Right renal cortex interstitium (tissue), 3 donors: Measurements from ENCODE around the gene TMCO4. TPM values are rescaled to one million over a fixed set of nuclear protein-coding genes. Genes with fewer than 3 reads are reported as not detected.

Experiments
- DNase-seq, 3 donors: peaks; one replicate each; pipeline ENCODE4 v3.0.0-alpha.2; 2013; ENCODE audit warnings: low read depth in 3 of 3, low spot score in 2 of 3
- polyA plus RNA-seq, 3 donors: library from polyadenylated mRNA; unstranded; fragments of 120-200 nt; gene quantifications; one replicate each; pipeline ENCODE4 v1.2.1, GENCODE V29; 2013; ENCODE audit not compliant: insufficient read length in 3 of 3

Gene TMCO4
- polyA plus RNA-seq, 3 donors: 16.5 to 18.4 (median 17.8) TPM

DNA sequence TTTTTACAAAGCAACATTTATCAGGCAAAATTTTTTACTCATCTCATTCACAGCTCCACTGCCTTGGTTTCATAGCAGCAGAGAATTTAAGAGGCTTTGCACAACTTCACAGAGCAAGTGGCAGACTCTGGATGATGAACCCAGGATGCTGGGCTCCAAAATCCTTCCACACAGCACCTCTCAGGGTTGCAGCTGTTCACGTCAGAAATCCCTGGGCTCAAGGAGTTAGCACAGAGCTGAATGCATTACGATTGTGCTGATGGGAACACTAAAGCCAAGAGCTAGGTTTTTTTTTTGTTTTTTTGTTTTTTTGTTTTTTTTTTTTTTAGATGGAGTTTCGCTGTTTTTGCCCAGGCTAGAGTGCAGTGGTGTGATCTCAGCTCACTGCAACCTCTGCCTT is 137.4 kb downstream of the TMCO4 start:
- DNase-seq: no peak

GRCh38 chr1:19661721-19662228 is 137.9 kb downstream of the TMCO4 start:
- no peak for DNase-seq

GRCh38 chr1:19658186-19658585 is 141.5 kb downstream of the TMCO4 start:
- no peak for DNase-seq

GRCh38 chr1:19657511-19657910 is 142.2 kb downstream of the TMCO4 start:
- DNase-seq: no peak

GRCh38 chr1:19656780-19657466 is 142.8 kb downstream of the TMCO4 start:
- no peak for DNase-seq

DNA sequence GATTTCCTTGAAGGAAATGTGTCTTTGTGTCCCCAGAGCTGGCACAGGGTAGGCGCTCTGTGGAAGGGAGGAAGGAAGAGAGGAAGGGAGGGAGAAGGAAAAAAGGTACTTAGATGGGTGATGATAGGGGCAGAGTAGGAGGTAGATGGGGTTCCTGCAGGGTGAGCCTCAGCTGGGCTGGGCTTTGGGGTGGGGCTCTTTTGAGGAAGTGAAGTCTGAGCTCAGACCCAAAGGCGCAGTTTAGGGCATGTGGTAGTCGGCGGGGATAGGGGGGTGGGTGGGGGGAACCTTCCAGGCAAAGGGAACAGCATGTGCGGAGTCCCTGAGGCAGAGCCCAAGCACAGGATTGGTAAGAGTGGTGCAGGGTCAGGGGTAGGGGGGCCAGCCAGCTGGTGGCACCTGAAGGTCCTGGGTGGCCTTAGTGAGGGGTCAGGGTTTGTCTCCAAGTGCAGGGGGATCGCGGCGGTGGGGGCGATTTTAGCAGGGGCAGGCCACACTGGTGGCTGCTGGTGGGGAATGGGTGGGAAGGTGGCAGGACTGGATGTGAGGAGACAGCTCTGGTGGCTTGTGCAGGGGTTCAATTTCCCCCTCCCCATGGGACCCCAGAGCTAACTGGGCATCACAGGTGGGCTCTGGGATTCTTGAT is 143.5 kb downstream of the TMCO4 start:
- no peak for DNase-seq

DNA sequence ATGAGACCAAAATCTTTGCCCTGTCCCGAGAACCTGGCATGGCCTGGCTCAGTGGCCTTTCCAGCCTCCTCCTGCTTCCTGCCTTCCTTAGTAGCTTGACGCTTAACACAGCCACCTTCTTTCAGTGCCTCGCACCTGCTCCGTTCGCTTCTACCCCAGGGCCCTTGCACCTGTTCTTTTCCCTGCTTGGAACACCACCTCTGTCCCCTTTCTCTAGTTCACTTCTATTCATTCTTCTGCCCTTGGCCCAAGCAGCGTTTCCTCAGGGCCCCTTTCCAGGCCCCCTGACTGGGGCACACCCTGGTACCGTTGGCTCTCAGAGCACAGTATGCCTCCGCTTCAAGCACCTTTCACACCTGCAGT is 144.0 kb downstream of the TMCO4 start:
- DNase-seq: no peak

- DNase-seq: no peak
These were observed 144.6 kb downstream of the TMCO4 start for GRCh38 chr1:19654886-19655717.

- no peak for DNase-seq
These were observed 145.3 kb downstream of the TMCO4 start for GRCh38 chr1:19654386-19654785.

GRCh38 chr1:19651141-19651737 is 148.5 kb downstream of the TMCO4 start:
- no peak for DNase-seq

GRCh38 chr1:19650416-19651140 is 149.1 kb downstream of the TMCO4 start:
- no peak for DNase-seq

DNA sequence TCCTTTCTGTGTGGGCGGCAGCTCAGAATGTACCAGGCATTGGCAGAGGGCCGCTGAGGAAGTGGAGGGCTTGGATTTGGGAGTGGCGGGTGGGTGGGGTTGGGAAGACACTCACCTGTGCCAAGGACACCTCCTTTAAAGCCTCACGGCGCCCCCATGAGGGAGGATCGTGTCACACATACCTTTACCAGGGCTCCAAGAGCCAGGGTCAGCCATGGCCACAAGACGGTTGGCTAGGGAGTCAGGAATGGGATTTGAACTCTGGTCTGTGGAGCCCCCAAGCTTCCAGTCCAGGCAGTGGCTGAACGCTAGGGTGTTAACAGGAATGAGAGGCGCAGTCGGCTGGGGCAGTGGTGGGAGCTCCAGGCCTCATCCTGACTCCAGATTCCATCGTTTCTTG is 151.0 kb downstream of the TMCO4 start:
- DNase-seq: no peak

DNA sequence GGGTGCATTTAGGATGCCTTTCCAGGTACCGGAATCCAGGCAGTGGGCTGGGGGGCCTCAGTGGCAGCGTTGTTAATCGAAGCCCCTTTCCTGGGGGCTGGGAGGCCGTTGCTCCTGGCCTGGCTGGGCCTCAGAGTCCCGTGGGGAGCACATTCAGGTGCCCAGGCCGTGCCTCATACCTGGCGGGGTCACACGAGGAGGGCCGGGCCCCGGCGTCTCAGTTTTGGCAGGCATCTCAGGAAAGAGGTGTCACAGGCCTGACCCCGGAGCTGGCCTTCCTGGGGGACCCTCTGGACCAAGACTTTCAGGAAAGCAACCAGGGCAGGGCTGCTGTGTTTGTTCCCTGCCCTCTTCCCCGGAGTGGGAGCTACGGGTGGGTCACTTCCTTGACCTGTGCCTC is 151.5 kb downstream of the TMCO4 start:
- no peak for DNase-seq

DNA sequence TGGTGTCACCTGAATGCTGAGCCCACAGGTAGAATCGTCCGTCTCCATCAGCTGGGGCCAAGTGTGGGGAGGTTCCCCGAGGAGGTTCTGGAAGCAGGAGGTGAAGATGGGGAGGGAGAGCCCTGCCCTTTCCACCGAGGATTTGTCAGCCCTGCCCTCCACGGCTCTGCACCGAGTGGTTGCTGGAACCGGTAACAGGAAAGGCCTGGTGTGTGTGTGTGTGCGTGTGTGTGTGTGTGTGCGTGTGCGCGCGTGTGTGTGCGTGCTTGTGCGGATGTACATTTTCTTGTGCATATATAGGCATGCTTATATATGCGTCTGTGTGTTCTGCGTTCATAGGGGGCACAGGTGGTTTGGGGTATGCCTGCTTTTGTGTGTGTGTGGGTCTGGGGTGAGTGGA is 152.1 kb downstream of the TMCO4 start:
- no peak for DNase-seq

DNA sequence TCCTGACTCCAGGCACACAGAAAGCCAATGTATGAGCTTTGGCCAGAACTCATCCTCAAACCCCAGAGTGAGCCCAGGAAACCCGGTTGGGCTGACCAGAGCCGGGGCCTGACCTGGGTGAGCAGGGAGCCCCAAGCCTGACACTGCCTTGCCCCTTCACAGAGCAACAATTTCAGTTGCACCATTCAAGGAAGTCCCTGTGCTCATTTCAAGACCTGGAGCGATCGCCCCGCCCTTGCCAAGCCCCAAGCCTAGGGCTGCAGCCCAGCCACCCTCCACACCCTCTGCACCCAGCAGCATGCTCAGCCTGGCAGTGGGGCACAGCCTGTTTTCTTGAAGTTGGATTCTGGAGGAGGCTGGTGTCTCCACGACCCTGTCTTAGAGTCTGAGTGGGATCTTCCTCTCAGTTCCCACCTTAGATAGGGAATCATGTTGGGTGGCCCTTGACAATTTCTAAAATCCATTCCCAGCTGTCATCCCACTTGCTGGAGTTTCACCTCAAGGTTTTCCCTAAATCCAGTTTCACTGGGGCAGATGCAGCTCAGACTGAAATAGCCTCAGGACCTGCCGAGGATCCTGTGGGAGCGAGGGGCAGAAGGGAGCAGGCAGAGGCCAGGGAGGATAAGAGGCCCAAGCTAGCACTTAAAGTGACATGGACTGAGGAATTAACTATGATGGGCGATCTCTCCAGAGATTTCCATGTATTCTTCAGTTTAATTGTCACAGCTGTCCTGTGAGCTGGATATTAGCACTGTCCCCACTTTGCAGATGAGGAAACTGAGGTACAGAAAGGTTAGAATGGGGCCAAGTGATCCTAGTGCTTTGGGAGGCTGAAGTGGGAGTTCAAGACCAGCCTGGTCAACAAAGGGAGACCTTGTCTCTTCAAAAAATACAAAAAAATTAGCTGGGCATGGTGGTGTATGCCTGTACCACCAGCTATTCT is 153.1 kb downstream of the TMCO4 start:
- DNase-seq: no peak

- DNase-seq: no peak
These were observed 154.1 kb downstream of the TMCO4 start for GRCh38 chr1:19645411-19646251.

DNA sequence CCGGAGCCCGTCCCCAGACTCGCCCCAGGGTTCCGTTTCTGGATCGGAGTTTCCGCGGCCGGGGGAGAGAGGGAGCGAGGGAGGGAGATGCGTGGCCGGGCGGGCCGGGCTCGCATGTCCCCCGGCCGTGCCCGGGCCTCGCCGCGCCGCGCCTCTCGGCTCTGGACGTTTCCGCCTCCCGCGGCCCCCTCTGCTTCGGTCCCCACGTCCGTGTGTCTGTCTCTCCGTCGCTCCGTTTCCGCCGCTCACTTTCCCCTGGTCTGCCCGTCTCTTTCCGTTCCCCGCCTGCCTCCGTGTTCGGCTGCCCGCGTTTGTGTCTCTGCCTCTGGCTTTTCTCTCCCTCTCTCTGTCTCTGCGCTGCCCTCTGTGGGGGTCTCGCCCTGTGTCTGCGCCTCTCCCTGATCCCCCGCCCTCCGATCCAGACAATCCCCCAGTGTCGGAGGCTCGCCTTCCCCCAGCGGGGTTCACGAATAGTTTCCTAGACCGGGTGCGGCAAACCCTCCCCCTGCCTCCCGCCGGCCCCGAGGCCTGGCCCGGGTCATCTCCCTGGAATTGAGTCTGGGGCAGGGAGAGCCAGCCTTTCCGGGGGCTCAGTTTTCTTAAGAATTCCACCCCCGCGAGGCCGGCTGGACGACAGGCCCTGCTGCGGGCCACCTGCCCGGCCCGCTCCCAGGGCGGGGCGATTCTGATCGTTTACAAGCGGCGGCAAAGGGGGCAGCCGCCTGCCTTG is 154.9 kb downstream of the TMCO4 start:
- DNase-seq: no peak

- DNase-seq: no peak
These were observed 155.4 kb downstream of the TMCO4 start for GRCh38 chr1:19644395-19644680.
